Spleen (tissue), 11 donors: ENCODE results near the gene NEDD4L. TPM values are rescaled to one million over a fixed set of nuclear protein-coding genes. Genes with fewer than 3 reads are reported as not detected.

ENCODE experiments used
- DNase-seq: peaks from one replicate; pipeline ENCODE4 v3.0.0-alpha.2; 2020
- H3K27ac ChIP-seq, 8 donors: fragments of 200-600 bp; sonication (generic) in 7 of 8; 1 replicate in 4 of 8; 2 replicates in 4 of 8; pipeline versions ENCODE4 v1.5.0 to v1.8.0; 2016 to 2021; ENCODE audit warnings: inconsistent platforms in 4 of 8, mild to moderate bottlenecking in 4 of 8, moderate library complexity in 1 of 8
- H3K27me3 ChIP-seq, 7 donors: fragments of 200-600 bp; sonication (generic) in 6 of 7; replicated peaks in 1 of 7; 1 replicate in 4 of 7; 2 replicates in 3 of 7; pipeline versions ENCODE4 v1.5.0 to v1.8.0; 2016 to 2021; ENCODE audit warnings: inconsistent platforms in 3 of 7, mild to moderate bottlenecking in 1 of 7
- H3K36me3 ChIP-seq, 6 donors: fragments of 200-600 bp; sonication (generic) in 5 of 6; 1 replicate in 4 of 6; 2 replicates in 2 of 6; pipeline versions ENCODE4 v1.5.0 to v1.8.0; 2016 to 2021; ENCODE audit warnings: inconsistent platforms in 2 of 6
- H3K4me1 ChIP-seq, 6 donors: fragments of 200-600 bp; sonication (generic) in 5 of 6; 1 replicate in 3 of 6; 2 replicates in 3 of 6; pipeline versions ENCODE4 v1.5.0 to v1.8.0; 2016 to 2021; ENCODE audit warnings: inconsistent platforms in 3 of 6
- H3K4me3 ChIP-seq, 8 donors: fragments of 200-600 bp; sonication (generic) in 7 of 8; 1 replicate in 4 of 8; 2 replicates in 4 of 8; pipeline versions ENCODE4 v1.5.0 to v1.8.0; 2016 to 2021; ENCODE audit warnings: inconsistent platforms in 4 of 8, mild to moderate bottlenecking in 4 of 8, moderate library complexity in 2 of 8
- H3K9me3 ChIP-seq, 8 donors: fragments of 200-600 bp; sonication (generic) in 7 of 8; 1 replicate in 4 of 8; 2 replicates in 4 of 8; pipeline versions ENCODE4 v1.5.0 to v1.8.0; 2016 to 2021; ENCODE audit warnings: inconsistent platforms in 4 of 8
- CTCF ChIP-seq, 11 experiments: fragments of 200-600 bp in 7 of 11; fragments of 450-650 bp in 4 of 11; sonication (generic) in 4 of 11; IDR thresholded peaks in 8 of 11; conservative IDR thresholded peaks in 3 of 11; 1 replicate in 7 of 11; 2 replicates in 4 of 11; pipeline versions ENCODE4 v1.4.0 to v1.8.0; 2016 to 2021; ENCODE audit warnings: antibody characterized with exemption in 11 of 11, inconsistent platforms in 4 of 11, mild to moderate bottlenecking in 1 of 11
- POLR2A ChIP-seq, 3 donors: fragments of 450-650 bp; IDR thresholded peaks; one replicate each; pipeline ENCODE4 v1.5.1; 2017; ENCODE audit warnings: antibody characterized with exemption in 3 of 3, mild to moderate bottlenecking in 1 of 3
- POLR2AphosphoS5 ChIP-seq, 3 donors: sonication (generic); formaldehyde crosslinking; IDR thresholded peaks; one replicate each; pipeline ENCODE4 v1.5.1; 2017; ENCODE audit warnings: antibody characterized with exemption in 3 of 3
- WGBS, 5 donors: extraction: QIAGEN DNeasy Blood & Tissue Kit in 3 of 5; methylation state at CpG; one replicate each; pipeline versions ENCODE4 v1.1.5 to v1.1.7; 2013 to 2018; 5-methylcytosine and 5-hydroxymethylcytosine counted together
- intact Hi-C: fragments of 100-400 bp; cut with DNase I; formaldehyde crosslinking; loops from one replicate; pipeline ENCODE4 v1.15.0; 2023; ENCODE audit warnings: low total_unique reads
- polyA plus RNA-seq, 3 donors: library from polyadenylated mRNA; stranded (reverse); fragments of 200-250 nt; gene quantifications; one replicate each; pipeline ENCODE4 v1.2.1, GENCODE V29; 2013
- total RNA-seq, 7 donors: library from RNA; depleted of rRNA in 3 of 7; stranded (reverse); fragments of >200 nt in 3 of 7; fragmentation: NEBNext Ultra II Directional in 4 of 7; extraction: Animal tissue kit (Norgen Biotek cat#: 25700) in 4 of 7; gene quantifications; one replicate each; pipeline versions ENCODE4 v1.1.0 to v1.2.1, GENCODE V29; 2016 to 2021
- donor health status: healthy with polysubstance abuse.
- donor health status: DM: no; HTN: no; CAD: no; lungs with moderate emphysema.
- donor health status: DM: no; HTN: no; CAD: no.
- donor health status: Bipolar disorder and iron deficiency.
- donor health status: healthy.
- donor health status: DM: no; HTN: no; CAD: no.
- donor health status: DM: yes; HTN: yes; CAD: no.

NEDD4L gene
- total and polyA plus RNA-seq, 10 donors = 8.7 to 26.9 (median 18.3) TPM

- 86 to 97% (median 94%) methylated on average over 3 to 5 of the region's 5 CpGs for WGBS, 5 donors
- intact Hi-C loops = no loop called here
- TF ChIP-seq POLR2AphosphoS5 (IDR thresholded peaks at IDR 0.05) (no peak), POLR2A (IDR thresholded peaks at IDR 0.05) (no peak), CTCF (IDR thresholded peaks at IDR 0.05 in 8 of 11, conservative IDR thresholded peaks at IDR 0.05 in 3 of 11) (no peak)
These were observed 247.1 kb downstream of the NEDD4L start for GRCh38 chr18:58291131-58291530.

GRCh38 chr18:58292638-58293037, 248.6 kb downstream of the NEDD4L start:
- no peak overlapping the region for H3K27ac ChIP-seq
- DNase-seq = no peak
- 83 to 94% (median 87%) methylated on average over 2 of the region's 2 CpGs for WGBS, 5 donors

More at GRCh38 chr18:58291131-58291530, 247.1 kb downstream of the NEDD4L start:
- no peaks in the 10 kb centered on the region for H3K9me3 ChIP-seq
- H3K27me3 ChIP-seq = no peaks in the 10 kb centered on the region
- H3K36me3 ChIP-seq = no peaks in the 10 kb centered on the region
- peaks cover 0 to 10% (median 0%) of the 10 kb centered on the region in 6 donors for H3K4me1 ChIP-seq
- no peak for DNase-seq
- no peak overlapping the region for H3K4me3 ChIP-seq
- H3K27ac ChIP-seq = no peak overlapping the region

GRCh38 chr18:58297198-58297597, 253.2 kb downstream of the NEDD4L start:
- Histone ChIP-seq H3K27ac (no peak overlapping the region), H3K27me3 (no peaks in the 10 kb centered on the region), H3K36me3 (no peaks in the 10 kb centered on the region), H3K4me3 (no peak overlapping the region), H3K9me3 (no peaks in the 10 kb centered on the region), H3K4me1 (no peaks in the 10 kb centered on the region)
- intact Hi-C loops = no loop called here
- no peak for DNase-seq
- no peak for TF ChIP-seq POLR2AphosphoS5 (IDR thresholded peaks at IDR 0.05)
- TF ChIP-seq CTCF (IDR thresholded peaks at IDR 0.05 in 8 of 11, conservative IDR thresholded peaks at IDR 0.05 in 3 of 11) = no peak
- TF ChIP-seq POLR2A (IDR thresholded peaks at IDR 0.05) = no peak
- WGBS, 5 donors = 74 to 82% (median 77%) methylated on average over 4 of the region's 4 CpGs

More at GRCh38 chr18:58292638-58293037, 248.6 kb downstream of the NEDD4L start:
- TF ChIP-seq POLR2AphosphoS5 (IDR thresholded peaks at IDR 0.05) = no peak
- no peak for TF ChIP-seq CTCF (IDR thresholded peaks at IDR 0.05 in 8 of 11, conservative IDR thresholded peaks at IDR 0.05 in 3 of 11)
- TF ChIP-seq POLR2A (IDR thresholded peaks at IDR 0.05) = no peak
- intact Hi-C loops = no loop called here
- no peaks in the 10 kb centered on the region for H3K27me3 ChIP-seq
- no peaks in the 10 kb centered on the region for H3K36me3 ChIP-seq
- no peak overlapping the region for H3K4me3 ChIP-seq
- peaks cover 0 to 9% (median 0%) of the 10 kb centered on the region in 6 donors for H3K4me1 ChIP-seq
- H3K9me3 ChIP-seq = no peaks in the 10 kb centered on the region

GRCh38 chr18:58298251-58299134, 254.5 kb downstream of the NEDD4L start:
- no peak for DNase-seq

More at GRCh38 chr18:58298251-58299134, 254.5 kb downstream of the NEDD4L start:
- H3K9me3 ChIP-seq = no peaks in the 10 kb centered on the region
- no peak overlapping the region for H3K27ac ChIP-seq
- intact Hi-C loops = no loop called here
- TF ChIP-seq POLR2AphosphoS5 (IDR thresholded peaks at IDR 0.05) (no peak), CTCF (IDR thresholded peaks at IDR 0.05 in 8 of 11, conservative IDR thresholded peaks at IDR 0.05 in 3 of 11) (no peak), POLR2A (IDR thresholded peaks at IDR 0.05) (no peak)
- H3K4me1 ChIP-seq = no peaks in the 10 kb centered on the region
- no peaks in the 10 kb centered on the region for H3K27me3 ChIP-seq
- no peak overlapping the region for H3K4me3 ChIP-seq
- WGBS, 5 donors = 66 to 79% (median 70%) methylated on average over 5 of the region's 5 CpGs
- H3K36me3 ChIP-seq = no peaks in the 10 kb centered on the region
